NCI-H146 (cell line): ENCODE data around the gene ZNF383.
"Not testable (repeated sequence)": the region's sequence is repeated elsewhere in the genome, so short reads cannot be mapped to it uniquely, and the experiment has no call there.

ENCODE experiments used
- DNase-seq: peaks from one replicate; lab custom pipeline; 2025; lab: John Stamatoyannopoulos, UW

The ZNF383 gene

DNA sequence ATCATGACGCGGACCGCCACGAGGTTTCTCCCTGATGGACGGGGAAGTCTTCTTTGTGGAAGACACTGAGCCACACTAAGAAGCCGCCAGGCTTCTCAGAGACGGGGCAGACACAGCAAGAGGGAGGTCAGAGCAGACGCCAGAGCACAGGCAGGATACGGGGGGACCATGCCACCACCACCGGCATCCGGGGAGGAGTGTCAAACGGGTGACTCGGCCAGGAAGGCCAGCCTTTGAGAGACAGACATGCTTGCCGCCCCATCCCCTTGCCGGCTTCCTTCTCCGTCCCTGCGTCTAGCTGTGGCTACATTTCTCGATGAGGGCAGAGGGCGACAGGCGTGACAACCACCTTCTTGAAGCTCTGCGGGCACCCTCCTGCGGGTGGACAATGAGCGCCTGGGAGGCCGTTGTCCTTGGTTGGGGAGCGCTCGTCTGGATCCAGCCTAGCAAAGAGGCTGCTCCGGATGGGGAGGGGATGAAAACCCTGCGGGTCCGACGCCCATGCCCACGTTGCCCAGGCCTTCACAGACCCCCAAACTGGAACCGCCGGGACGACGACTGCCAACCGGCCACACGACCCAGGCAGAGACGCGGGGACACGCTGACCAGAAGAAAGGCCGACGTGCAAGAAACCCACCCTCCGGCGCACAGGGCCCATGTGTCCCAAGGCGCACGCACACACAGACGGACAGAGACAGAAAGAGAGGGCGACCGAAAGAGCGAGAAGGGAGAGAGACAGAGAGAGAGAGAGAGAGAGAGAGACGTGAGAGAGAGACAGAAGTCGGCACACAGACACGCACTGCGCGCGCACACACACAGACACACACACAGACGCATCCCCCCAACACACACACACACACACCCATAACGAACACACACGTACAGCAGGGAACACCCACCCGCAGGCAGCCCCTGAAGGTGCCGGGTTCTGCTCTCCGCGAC, 75.3 kb downstream of the ZNF383 start:
- DNase-seq, result not testable (repeated sequence)

DNA sequence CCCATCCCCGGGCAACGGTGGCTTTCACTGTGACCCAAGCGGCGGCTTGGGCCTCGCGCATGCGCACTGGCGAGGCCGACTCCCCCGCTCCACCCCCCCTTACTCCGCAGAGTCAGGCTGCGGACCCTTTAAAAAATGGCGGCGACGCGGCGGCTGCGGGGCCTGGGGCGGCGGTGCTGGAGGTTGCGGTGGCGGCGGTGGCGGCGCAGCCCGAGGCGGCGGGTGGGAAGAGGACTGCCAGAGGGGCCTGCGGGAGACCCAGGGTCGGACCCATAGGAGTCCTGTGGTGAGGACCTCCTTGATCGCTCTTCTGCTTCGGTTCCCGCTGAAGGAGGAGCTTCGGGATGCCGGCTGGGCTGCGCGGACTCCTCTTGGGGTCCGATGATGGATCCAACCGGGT, 76.2 kb downstream of the ZNF383 start:
- DNase-seq, result not testable (repeated sequence)
